K562 (cell line): ENCODE results near the gene ATP6V1G1. TPM values are rescaled to one million over a fixed set of nuclear protein-coding genes. Genes with fewer than 3 reads are reported as not detected.

Experiments
- BCOR ChIP-seq: fragments of 450-650 bp; IDR thresholded peaks from 2 replicates; pipeline ENCODE4 v1.6.1; 2016
- DPF2 ChIP-seq: fragments of 450-650 bp; IDR thresholded peaks from 2 replicates; pipeline ENCODE4 v1.6.1; 2016
- ERF ChIP-seq: fragments of 450-650 bp; formaldehyde crosslinking; IDR thresholded peaks from 2 replicates; pipeline ENCODE4 v1.4.0; 2020; ENCODE audit warnings: mild to moderate bottlenecking, mixed read lengths
- HDAC2 ChIP-seq: fragments of 450-650 bp; IDR thresholded peaks from 2 replicates; pipeline ENCODE4 v1.6.1; 2016; ENCODE audit warnings: mild to moderate bottlenecking
- HDAC3 ChIP-seq: fragments of 450-650 bp; IDR thresholded peaks from 2 replicates; pipeline ENCODE4 v1.6.1; 2018; ENCODE audit warnings: borderline replicate concordance, mild to moderate bottlenecking, moderate library complexity; ENCODE audit not compliant: partially characterized antibody
- MED1 ChIP-seq: sonication (generic); formaldehyde crosslinking; IDR thresholded peaks from 2 replicates; pipeline ENCODE4 v1.8.1; 2023; ENCODE audit warnings: missing genetic modification reagents, borderline replicate concordance
- NR3C1 ChIP-seq: sonication (generic); formaldehyde crosslinking; IDR thresholded peaks from 2 replicates; pipeline ENCODE4 v1.8.1; 2022; ENCODE audit warnings: missing genetic modification reagents
- RBM39 ChIP-seq: fragments of 200-400 bp; formaldehyde crosslinking; optimal IDR thresholded peaks from 2 replicates; pipeline ENCODE3; 2018; ENCODE audit warnings: low read depth, low read length
- REST ChIP-seq, 2 experiments: fragments of 450-650 bp; formaldehyde crosslinking in 1 of 2; IDR thresholded peaks; 2 replicates each; pipeline versions ENCODE4 v1.4.0 to v1.6.1; 2014 to 2020; ENCODE audit warnings: mild to moderate bottlenecking in 2 of 2, borderline replicate concordance in 1 of 2, low read depth in 1 of 2
- WHSC1 ChIP-seq: IDR thresholded peaks from one replicate; pipeline ENCODE4 v1.6.1; 2012; ENCODE audit warnings: low read length, control low read depth, inconsistent platforms
- ZBTB49 ChIP-seq: sonication (generic); formaldehyde crosslinking; IDR thresholded peaks from 2 replicates; pipeline ENCODE4 v1.8.0; 2022; ENCODE audit warnings: missing genetic modification reagents, mild to moderate bottlenecking, borderline replicate concordance
- ZNF133 ChIP-seq: fragments of 250-450 bp; sonication (Bioruptor Pico); IDR thresholded peaks from 2 replicates; pipeline ENCODE4 v1.4.0; 2020; ENCODE audit warnings: mild to moderate bottlenecking
- ZNF766 ChIP-seq: fragments of 200-800 bp; sonication (Bioruptor generic); conservative IDR thresholded peaks from 2 replicates; pipeline ENCODE4 v1.6.1; 2016; ENCODE audit warnings: missing genetic modification characterization, missing compliant biosample characterization
- polyA plus RNA-seq, 8 experiments: library from polyadenylated mRNA; depleted of rRNA in 4 of 8; stranded (reverse) in 5 of 8; unstranded in 3 of 8; fragments of >200 nt; fragmentation: Nextera tagmentation in 2 of 8; fragmentation: Illumina TruSeq in 1 of 8; extraction: Ambion mirVana in 2 of 8; extraction: Trizol in 1 of 8; gene quantifications; 2 replicates each; pipeline versions ENCODE4 v1.2.1 to v1.2.3, GENCODE V29; 2011 to 2014; ENCODE audit warnings: inconsistent platforms in 1 of 8, missing spikeins in 1 of 8
- total RNA-seq, 7 experiments: library from RNA; depleted of rRNA in 6 of 7; stranded (reverse); fragments of >200 nt in 6 of 7; fragmentation: Illumina TruSeq in 2 of 7; extraction: Trizol in 2 of 7; gene quantifications; 2 replicates each; pipeline versions ENCODE4 v1.2.1 to v1.2.3, GENCODE V29; 2011 to 2021; ENCODE audit warnings: low replicate concordance in 1 of 7
- TF ChIP-seq, protein P1 (sequence below): fragments of 200-800 bp; sonication (Bioruptor generic); IDR thresholded peaks from 2 replicates; pipeline ENCODE4 v1.6.1; 2017; ENCODE audit warnings: missing genetic modification characterization, missing compliant biosample characterization

Gene ATP6V1G1
- total and polyA plus RNA-seq, 9 of the 15 experiments (the other 6 are each of a cell fraction or from before 2014, with no cell fraction given), result 88.4 to 492 (median 193) TPM

DNA sequence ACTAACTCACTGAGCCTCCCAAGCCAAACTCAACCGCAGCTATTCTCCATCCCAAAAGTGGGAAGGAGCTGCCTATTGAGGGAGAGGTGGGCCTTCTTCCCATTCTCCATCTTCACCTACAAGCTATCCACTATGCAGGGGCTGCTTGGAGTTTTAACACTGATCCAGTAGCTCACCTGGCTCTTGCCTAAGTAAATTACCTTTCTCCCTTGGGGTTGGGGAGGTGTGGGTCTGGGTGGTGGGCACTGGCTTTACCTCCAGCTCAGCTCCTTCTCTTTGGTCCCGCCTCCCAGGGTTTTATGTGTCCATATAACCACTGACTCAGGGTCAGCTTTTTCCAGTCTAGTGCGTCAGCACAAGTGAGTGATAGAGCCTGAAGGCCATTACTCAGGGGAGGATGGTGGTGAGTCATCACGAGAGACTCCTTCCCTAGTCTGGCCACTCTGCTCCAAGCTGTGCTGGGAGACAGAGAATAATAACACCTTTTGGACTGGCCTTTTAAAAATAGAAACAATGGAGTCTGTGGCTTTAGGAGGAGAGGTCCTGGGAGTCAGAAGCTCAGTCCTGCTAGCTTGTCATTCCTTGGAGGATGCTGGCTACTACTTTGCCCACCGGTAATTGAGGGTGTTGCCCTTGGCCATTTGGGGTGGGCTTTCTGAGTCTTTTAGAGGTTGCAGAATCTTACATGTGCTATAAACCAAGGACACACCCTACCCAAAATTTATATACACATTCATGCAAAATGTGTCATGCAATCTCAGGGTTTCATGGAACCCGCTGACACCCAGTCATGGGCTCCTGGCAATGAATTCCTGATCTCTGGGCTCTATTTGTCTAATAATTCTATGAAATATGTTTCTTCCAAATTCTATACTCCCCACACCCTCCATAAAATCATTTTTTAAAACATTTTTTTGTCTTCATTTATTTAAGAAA lies 35.6 kb upstream of the ATP6V1G1 start (continued):
- no peak for TF ChIP-seq ZBTB49 (CRISPR knock-in tag)
- TF ChIP-seq ZNF133, result no peak
- TF ChIP-seq DPF2, result peak; percentile 86
- no peak for TF ChIP-seq NR3C1 (CRISPR knock-in tag)
- no peak for TF ChIP-seq HDAC3
- no peak for TF ChIP-seq RBM39
- TF ChIP-seq, protein P1, sequence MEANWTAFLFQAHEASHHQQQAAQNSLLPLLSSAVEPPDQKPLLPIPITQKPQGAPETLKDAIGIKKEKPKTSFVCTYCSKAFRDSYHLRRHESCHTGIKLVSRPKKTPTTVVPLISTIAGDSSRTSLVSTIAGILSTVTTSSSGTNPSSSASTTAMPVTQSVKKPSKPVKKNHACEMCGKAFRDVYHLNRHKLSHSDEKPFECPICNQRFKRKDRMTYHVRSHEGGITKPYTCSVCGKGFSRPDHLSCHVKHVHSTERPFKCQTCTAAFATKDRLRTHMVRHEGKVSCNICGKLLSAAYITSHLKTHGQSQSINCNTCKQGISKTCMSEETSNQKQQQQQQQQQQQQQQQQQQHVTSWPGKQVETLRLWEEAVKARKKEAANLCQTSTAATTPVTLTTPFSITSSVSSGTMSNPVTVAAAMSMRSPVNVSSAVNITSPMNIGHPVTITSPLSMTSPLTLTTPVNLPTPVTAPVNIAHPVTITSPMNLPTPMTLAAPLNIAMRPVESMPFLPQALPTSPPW (CRISPR knock-in tag), result no peak
- no peak for TF ChIP-seq WHSC1
- TF ChIP-seq ZNF766, result no peak
- 0 out of 2 replicates have a peak, but pooled peaks have one; percentile 25 for TF ChIP-seq HDAC2
- TF ChIP-seq MED1 (CRISPR knock-in tag), result no peak
- TF ChIP-seq BCOR, result no peak
- no peak for TF ChIP-seq ERF (CRISPR knock-in tag)
- peak; percentile 51 for TF ChIP-seq REST (IDR thresholded peaks at IDR 0.05; ENCODE audit: borderline replicate concordance)
- no peak for TF ChIP-seq REST (CRISPR knock-in tag; IDR thresholded peaks at IDR 0.05; ENCODE audit: low read depth)
